Endothelial cell of umbilical vein (primary cell): ENCODE results near the gene SCAI.

Experiments used
- EZH2 ChIP-seq: IDR thresholded peaks from 2 replicates; pipeline ENCODE4 v1.6.1; 2012; ENCODE audit warnings: borderline replicate concordance, low read depth, mild to moderate bottlenecking, moderate library complexity, low read length, inconsistent platforms; ENCODE audit not compliant: severe bottlenecking
- GATA2 ChIP-seq: IDR thresholded peaks from 2 replicates; pipeline ENCODE4 v1.7.0; 2011; ENCODE audit warnings: low read depth, mild to moderate bottlenecking, moderate library complexity, mixed read lengths, low read length; ENCODE audit not compliant: insufficient read length, insufficient read depth
- JUN ChIP-seq: IDR thresholded peaks from 2 replicates; pipeline ENCODE4 v1.6.1; 2011; ENCODE audit warnings: borderline replicate concordance, low read depth; ENCODE audit not compliant: insufficient read length, insufficient read depth
- MAX ChIP-seq: IDR thresholded peaks from 2 replicates; pipeline ENCODE4 v1.6.1; 2011; ENCODE audit not compliant: insufficient read depth, insufficient read length
- MYC ChIP-seq: IDR thresholded peaks from one replicate; pipeline ENCODE4 v1.6.1; 2011; ENCODE audit warnings: mild to moderate bottlenecking, low read depth, low read length
- POLR2A ChIP-seq: IDR thresholded peaks from 2 replicates; pipeline ENCODE4 v1.6.1; 2012; ENCODE audit warnings: low read depth, mild to moderate bottlenecking, control low read depth, low read length
- POLR2AphosphoS5 ChIP-seq: IDR thresholded peaks from 2 replicates; pipeline ENCODE4 v1.6.1; 2012; ENCODE audit warnings: low read depth, mild to moderate bottlenecking, control low read depth, low read length, moderate library complexity; ENCODE audit not compliant: insufficient read depth
- TF ChIP-seq, protein P1 (sequence below), 2 donors: IDR thresholded peaks; 1 replicate in 1 of 2; 2 replicates in 1 of 2; pipeline ENCODE4 v1.5.1; 2011; ENCODE audit warnings: low read length in 2 of 2, mild to moderate bottlenecking in 2 of 2, moderate library complexity in 2 of 2, control low read depth in 1 of 2, inconsistent platforms in 1 of 2, low read depth in 1 of 2; ENCODE audit not compliant: insufficient read depth in 1 of 2; ENCODE audit errors: extremely low read depth in 1 of 2

DNA sequence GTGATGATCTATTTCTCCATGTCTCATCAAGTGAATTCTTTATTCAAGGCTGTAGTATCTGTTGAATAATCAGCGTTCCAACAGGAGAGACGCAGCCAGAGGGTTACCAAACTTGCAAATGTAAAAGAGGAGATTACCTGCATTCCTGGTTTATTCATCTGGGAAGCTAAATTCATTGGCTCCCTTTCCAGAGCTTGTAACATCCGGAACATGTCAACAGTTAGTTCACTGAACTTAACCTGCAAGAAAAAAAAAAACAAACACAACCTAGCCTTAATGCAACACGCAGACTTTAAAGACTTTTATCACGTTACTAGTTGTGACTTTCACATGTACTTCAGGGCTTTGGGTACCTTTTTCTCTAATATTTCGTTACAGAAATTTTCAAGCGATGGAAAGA lies 140.0 kb downstream of the SCAI start:
- TF ChIP-seq, protein P1, sequence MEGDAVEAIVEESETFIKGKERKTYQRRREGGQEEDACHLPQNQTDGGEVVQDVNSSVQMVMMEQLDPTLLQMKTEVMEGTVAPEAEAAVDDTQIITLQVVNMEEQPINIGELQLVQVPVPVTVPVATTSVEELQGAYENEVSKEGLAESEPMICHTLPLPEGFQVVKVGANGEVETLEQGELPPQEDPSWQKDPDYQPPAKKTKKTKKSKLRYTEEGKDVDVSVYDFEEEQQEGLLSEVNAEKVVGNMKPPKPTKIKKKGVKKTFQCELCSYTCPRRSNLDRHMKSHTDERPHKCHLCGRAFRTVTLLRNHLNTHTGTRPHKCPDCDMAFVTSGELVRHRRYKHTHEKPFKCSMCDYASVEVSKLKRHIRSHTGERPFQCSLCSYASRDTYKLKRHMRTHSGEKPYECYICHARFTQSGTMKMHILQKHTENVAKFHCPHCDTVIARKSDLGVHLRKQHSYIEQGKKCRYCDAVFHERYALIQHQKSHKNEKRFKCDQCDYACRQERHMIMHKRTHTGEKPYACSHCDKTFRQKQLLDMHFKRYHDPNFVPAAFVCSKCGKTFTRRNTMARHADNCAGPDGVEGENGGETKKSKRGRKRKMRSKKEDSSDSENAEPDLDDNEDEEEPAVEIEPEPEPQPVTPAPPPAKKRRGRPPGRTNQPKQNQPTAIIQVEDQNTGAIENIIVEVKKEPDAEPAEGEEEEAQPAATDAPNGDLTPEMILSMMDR (IDR thresholded peaks at IDR 0.05; ENCODE audit: extremely low read depth in 1 of 2, insufficient read depth in 1 of 2, low read depth in 1 of 2, low read length in 2 of 2) = no peak
- TF ChIP-seq EZH2 = no peak
- no peak for TF ChIP-seq MAX
- no peak for TF ChIP-seq POLR2A
- no peak for TF ChIP-seq MYC
- no peak for TF ChIP-seq JUN
- no peak for TF ChIP-seq GATA2
- no peak for TF ChIP-seq POLR2AphosphoS5
